B cell (primary cell): ENCODE measurements around the gene PRICKLE2.

Experiments used
- CTCF ChIP-seq: fragments of 200-600 bp; IDR thresholded peaks from one replicate; pipeline ENCODE4 v1.8.0; 2022; ENCODE audit warnings: antibody characterized with exemption, mild to moderate bottlenecking
- EZH2 ChIP-seq: IDR thresholded peaks from 2 replicates; pipeline ENCODE4 v1.6.1; 2012; ENCODE audit warnings: borderline replicate concordance, low read depth, mild to moderate bottlenecking, moderate library complexity, low read length; ENCODE audit not compliant: insufficient read depth, poor library complexity, severe bottlenecking

DNA sequence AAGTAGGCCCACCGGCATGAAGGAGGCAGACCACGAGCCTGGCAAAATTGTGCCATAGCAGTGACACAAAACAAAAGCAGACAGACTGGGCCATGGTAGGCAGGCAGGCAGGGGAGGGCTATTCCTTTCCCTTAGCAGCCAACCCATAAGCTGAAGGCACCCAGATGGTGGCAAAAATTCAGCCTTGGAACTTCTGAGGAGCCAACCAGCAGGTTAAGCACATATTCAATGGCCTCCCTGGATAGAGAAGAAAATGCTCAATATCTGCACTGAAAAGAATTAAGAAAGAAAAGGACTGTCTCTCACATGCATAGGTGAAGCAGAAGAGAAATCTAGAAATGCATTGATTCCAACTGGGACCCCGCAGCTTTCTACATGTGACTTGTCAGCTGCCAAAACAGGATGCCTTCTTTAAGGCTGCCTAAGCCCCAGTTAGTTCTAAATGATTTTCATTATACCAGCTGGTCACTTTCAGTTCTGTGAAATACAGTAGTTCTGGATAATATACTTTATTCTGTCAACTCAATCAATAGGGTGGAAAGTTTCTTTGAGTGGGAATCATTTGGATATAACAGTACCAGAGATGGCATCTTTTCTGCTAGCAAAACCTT is 2.7 kb downstream of the PRICKLE2 start:
- TF ChIP-seq CTCF: no peak
- no peak for TF ChIP-seq EZH2
